SK-N-MC (cell line): ENCODE results near the gene DHX32.
"Not testable (repeated sequence)": the region's sequence is repeated elsewhere in the genome, so short reads cannot be mapped to it uniquely, and the experiment has no call there.

ENCODE experiments used
- DNase-seq: peaks from one replicate; pipeline ENCODE4 v3.0.0-alpha.2; 2011; ENCODE audit warnings: low read depth, low spot score
- H3K27ac ChIP-seq: fragments of 200-600 bp; sonication (generic); 2 replicates; pipeline ENCODE4 v1.5.1; 2016; ENCODE audit warnings: mixed run types
- H3K36me3 ChIP-seq: fragments of 200-600 bp; sonication (generic); 2 replicates; pipeline ENCODE4 v1.6.1; 2017; ENCODE audit warnings: antibody characterized with exemption, low read length, mixed read lengths; ENCODE audit not compliant: insufficient read depth
- H3K4me3 ChIP-seq: fragments of 200-600 bp; sonication (generic); 2 replicates; pipeline ENCODE4 v1.5.1; 2016
- H3K9ac ChIP-seq: fragments of 200-600 bp; sonication (generic); 2 replicates; pipeline ENCODE4 v1.8.0; 2017; ENCODE audit warnings: mixed run types, mixed read lengths; ENCODE audit not compliant: insufficient read length
- H3K9me3 ChIP-seq: fragments of 200-600 bp; sonication (generic); 2 replicates; pipeline ENCODE4 v1.6.1; 2017; ENCODE audit warnings: low read depth, mild to moderate bottlenecking, antibody characterized with exemption, low read length, moderate library complexity, mixed read lengths
- EZH2 ChIP-seq: fragments of 200-600 bp; sonication (generic); IDR thresholded peaks from one replicate; pipeline ENCODE4 v1.6.1; 2017; ENCODE audit warnings: antibody characterized with exemption
- FOXP2 ChIP-seq: optimal IDR thresholded peaks from 2 replicates; pipeline ENCODE3; 2011; ENCODE audit warnings: mild to moderate bottlenecking, moderate library complexity; ENCODE audit not compliant: insufficient read depth; ENCODE audit errors: extremely low read length, control extremely low read depth
- POLR2AphosphoS5 ChIP-seq: IDR thresholded peaks from 2 replicates; pipeline ENCODE4 v1.6.1; 2012; ENCODE audit warnings: mild to moderate bottlenecking, low read depth, low read length, borderline replicate concordance

The DHX32 gene, protein sequence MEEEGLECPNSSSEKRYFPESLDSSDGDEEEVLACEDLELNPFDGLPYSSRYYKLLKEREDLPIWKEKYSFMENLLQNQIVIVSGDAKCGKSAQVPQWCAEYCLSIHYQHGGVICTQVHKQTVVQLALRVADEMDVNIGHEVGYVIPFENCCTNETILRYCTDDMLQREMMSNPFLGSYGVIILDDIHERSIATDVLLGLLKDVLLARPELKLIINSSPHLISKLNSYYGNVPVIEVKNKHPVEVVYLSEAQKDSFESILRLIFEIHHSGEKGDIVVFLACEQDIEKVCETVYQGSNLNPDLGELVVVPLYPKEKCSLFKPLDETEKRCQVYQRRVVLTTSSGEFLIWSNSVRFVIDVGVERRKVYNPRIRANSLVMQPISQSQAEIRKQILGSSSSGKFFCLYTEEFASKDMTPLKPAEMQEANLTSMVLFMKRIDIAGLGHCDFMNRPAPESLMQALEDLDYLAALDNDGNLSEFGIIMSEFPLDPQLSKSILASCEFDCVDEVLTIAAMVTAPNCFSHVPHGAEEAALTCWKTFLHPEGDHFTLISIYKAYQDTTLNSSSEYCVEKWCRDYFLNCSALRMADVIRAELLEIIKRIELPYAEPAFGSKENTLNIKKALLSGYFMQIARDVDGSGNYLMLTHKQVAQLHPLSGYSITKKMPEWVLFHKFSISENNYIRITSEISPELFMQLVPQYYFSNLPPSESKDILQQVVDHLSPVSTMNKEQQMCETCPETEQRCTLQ

GRCh38 chr10:125881192-125881591 is at the start of gene DHX32:
TSS of gene DHX32 (minus strand) at chr10:125881292. CDS start at chr10:125880824, 468 bp downstream.
- no peaks in the 10 kb centered on the region for H3K9me3 ChIP-seq
- H3K27ac ChIP-seq: no peak within 1 kb of the TSS
- H3K9ac ChIP-seq: no peak within 1 kb of the TSS
- H3K36me3 ChIP-seq: no peaks in the 10 kb centered on the region
- no peak for DNase-seq
- TF ChIP-seq FOXP2: no peak
- no peak for TF ChIP-seq POLR2AphosphoS5
- no peak for TF ChIP-seq EZH2
- no peak within 1 kb of the TSS for H3K4me3 ChIP-seq

GRCh38 chr10:125929618-125930017 is 48.5 kb upstream of the DHX32 start:
- Histone ChIP-seq H3K9me3 (no peaks in the 10 kb centered on the region), H3K4me3 (no peak overlapping the region), H3K9ac (no peak overlapping the region), H3K36me3 (no peaks in the 10 kb centered on the region), H3K27ac (no peak overlapping the region)
- no peak for TF ChIP-seq EZH2
- TF ChIP-seq POLR2AphosphoS5: no peak
- no peak for TF ChIP-seq FOXP2
- no peak for DNase-seq

- DNase-seq: no peak
- TF ChIP-seq EZH2 (no peak), FOXP2 (no peak), POLR2AphosphoS5 (no peak)
- Histone ChIP-seq H3K27ac (no peak overlapping the region), H3K36me3 (no peaks in the 10 kb centered on the region), H3K9me3 (no peaks in the 10 kb centered on the region), H3K9ac (no peak overlapping the region), H3K4me3 (no peak overlapping the region)
These were observed 48.0 kb upstream of the DHX32 start for GRCh38 chr10:125928928-125929585.

DNA sequence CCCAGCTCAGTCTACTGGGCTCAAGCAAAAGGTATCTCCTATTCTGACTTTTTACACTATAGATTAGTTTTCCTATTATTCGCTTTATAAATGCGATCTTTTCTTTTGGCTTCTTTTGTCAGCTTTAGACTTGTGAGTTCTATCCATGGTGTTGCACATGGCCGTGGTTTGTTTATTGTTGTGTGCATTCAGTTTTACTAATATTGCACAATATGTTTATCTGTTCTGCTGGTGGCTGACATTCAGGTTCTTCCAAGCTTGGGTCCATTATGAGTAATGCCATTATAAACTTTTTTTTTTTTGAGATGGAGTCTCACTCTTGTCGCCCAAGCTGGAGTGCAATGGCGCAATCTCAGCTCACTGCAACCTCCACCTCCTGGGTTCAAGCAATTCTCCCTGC is 46.2 kb upstream of the DHX32 start:
- not testable (repeated sequence) for H3K9me3 ChIP-seq, H3K4me3 ChIP-seq, DNase-seq, H3K9ac ChIP-seq, H3K36me3 ChIP-seq, H3K27ac ChIP-seq

DNA sequence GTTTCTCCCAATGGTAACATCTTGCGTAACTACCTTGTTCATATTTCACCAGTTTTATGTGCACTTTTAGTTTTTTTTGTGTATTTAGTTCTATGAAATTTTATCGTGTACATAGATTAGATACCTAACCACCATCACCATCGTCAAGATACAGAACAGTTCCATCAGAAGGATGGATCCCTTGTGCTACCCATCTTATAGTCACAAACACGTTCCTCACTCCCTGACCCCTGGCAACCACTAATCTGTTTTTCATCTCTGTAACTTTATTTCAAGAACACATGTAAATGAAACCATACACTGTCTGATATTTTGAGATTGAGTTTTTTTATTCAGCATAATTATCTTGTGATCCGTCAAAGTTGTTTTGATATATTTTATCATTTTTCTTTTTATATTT is 45.2 kb upstream of the DHX32 start:
- DNase-seq: no peak

GRCh38 chr10:125925262-125925834 is 44.3 kb upstream of the DHX32 start:
- no peaks in the 10 kb centered on the region for H3K36me3 ChIP-seq
- DNase-seq: no peak
- H3K27ac ChIP-seq: no peak overlapping the region
- no peak overlapping the region for H3K9ac ChIP-seq
- TF ChIP-seq EZH2: no peak
- no peak for TF ChIP-seq FOXP2
- no peak for TF ChIP-seq POLR2AphosphoS5
- no peaks in the 10 kb centered on the region for H3K9me3 ChIP-seq
- no peak overlapping the region for H3K4me3 ChIP-seq

More for the DNA sequence above, 45.2 kb upstream of the DHX32 start:
- H3K36me3 ChIP-seq: no peaks in the 10 kb centered on the region
- no peak overlapping the region for H3K27ac ChIP-seq
- TF ChIP-seq POLR2AphosphoS5 (no peak), EZH2 (no peak), FOXP2 (no peak)
- H3K9me3 ChIP-seq: no peaks in the 10 kb centered on the region
- no peak overlapping the region for H3K4me3 ChIP-seq
- no peak overlapping the region for H3K9ac ChIP-seq

DNA sequence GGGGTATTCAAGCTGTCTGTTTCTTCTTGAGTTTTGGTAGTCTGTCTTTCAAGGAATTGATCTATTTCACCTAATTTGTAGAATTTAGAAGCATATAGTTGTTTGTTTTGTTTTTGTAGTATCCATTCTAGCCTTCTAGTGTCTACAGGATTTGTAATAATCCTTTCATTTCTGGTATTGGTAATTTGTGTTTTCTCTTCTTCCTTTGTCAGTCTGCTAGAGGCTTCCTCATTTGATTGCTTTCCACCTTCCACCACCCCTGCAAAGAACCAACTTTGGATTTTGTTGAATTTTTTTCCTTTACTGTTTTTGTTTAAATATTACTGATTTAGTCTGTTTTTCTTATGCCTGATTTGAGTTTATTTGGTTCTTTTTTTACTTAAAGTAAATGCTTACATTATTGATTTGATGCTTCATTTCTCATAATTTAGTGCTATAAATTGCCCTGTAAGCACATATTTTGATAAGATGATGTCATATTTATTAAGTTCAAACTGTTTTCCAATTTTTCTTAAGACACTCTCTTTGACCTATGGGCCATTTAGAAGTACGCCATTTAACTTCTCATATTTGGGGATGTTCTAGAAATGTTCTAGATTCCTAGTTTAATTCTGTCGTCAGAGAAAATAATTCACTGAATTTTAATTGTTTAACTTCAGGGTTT is 40.7 kb upstream of the DHX32 start:
- H3K27ac ChIP-seq, H3K9ac ChIP-seq, DNase-seq, H3K9me3 ChIP-seq, H3K36me3 ChIP-seq, H3K4me3 ChIP-seq: not testable (repeated sequence)

- not testable (repeated sequence) for H3K36me3 ChIP-seq, H3K4me3 ChIP-seq, H3K9me3 ChIP-seq, H3K27ac ChIP-seq, DNase-seq, H3K9ac ChIP-seq
These were observed 36.7 kb upstream of the DHX32 start for GRCh38 chr10:125917704-125918361.
